GM12878 (cell line): Measurements from ENCODE around the gene GTF2H1. TPM values are rescaled to one million over a fixed set of nuclear protein-coding genes. Genes with fewer than 3 reads are reported as not detected.

Source experiments
- ATAC-seq: fragments of 200-7000 bp; cut with Tn5 transposase; 3 replicates; pipeline ENCODE4 v1.9.1; 2020; ENCODE audit warnings: mild to moderate bottlenecking, moderate library complexity
- BruUV-seq: library from RNA; stranded (reverse); fragments of 400-500 nt; replicated peaks from 2 replicates; lab custom pipeline; 2021; lab: Mats Ljungman, UMichigan
- CTCF ChIA-PET: fragments of 300-600 bp; sonication (Branson Sonifier 250); formaldehyde crosslinking; extraction: SDS; loops from one replicate; lab custom pipeline; 2021; ENCODE audit warnings: inconsistent platforms; lab: Yijun Ruan, JAX
- POLR2A ChIA-PET: fragments of 350-600 bp; formaldehyde crosslinking; extraction: SDS; loops from one replicate; lab custom pipeline; 2021; ENCODE audit warnings: inconsistent platforms; lab: Charles Lee
- RAD21 ChIA-PET: fragments of 300-600 bp; sonication (Branson Sonifier 250); formaldehyde crosslinking; loops from one replicate; lab custom pipeline; 2023; ENCODE audit warnings: antibody characterized with exemption; ENCODE audit not compliant: unreplicated experiment; lab: Charles Lee
- SMC1A ChIA-PET: fragments of 300-600 bp; sonication (Branson Sonifier 250); formaldehyde crosslinking; loops from one replicate; lab custom pipeline; 2023; ENCODE audit not compliant: unreplicated experiment, uncharacterized antibody; lab: Charles Lee
- DNase-seq: peaks from one replicate; pipeline ENCODE4 v3.0.0-alpha.2; 2011; ENCODE audit warnings: low read depth, low spot score
- FAIRE-seq: peaks from 3 replicates; lab custom pipeline; 2011; peaks lifted over from hg19 to GRCh38; lab: Jason Lieb, UNC
- H2AFZ ChIP-seq: 2 replicates; pipeline ENCODE4 v1.6.0; 2011; ENCODE audit warnings: low read depth, low read length, control low read depth; ENCODE audit not compliant: control insufficient read depth
- H3K27ac ChIP-seq: 2 replicates; pipeline ENCODE4 v1.5.1; 2011; ENCODE audit warnings: control low read depth; ENCODE audit not compliant: control insufficient read depth, insufficient read depth
- H3K27me3 ChIP-seq, 2 experiments: replicated peaks in 1 of 2; 2 replicates each; pipeline versions ENCODE4 v1.6.0 to v1.6.1; 2011; ENCODE audit warnings: low read length in 1 of 2; ENCODE audit not compliant: control insufficient read depth in 2 of 2, insufficient read depth in 2 of 2
- H3K36me3 ChIP-seq, 2 experiments: 2 replicates each; pipeline ENCODE4 v1.5.1; 2011; ENCODE audit warnings: low read length in 1 of 2; ENCODE audit not compliant: control insufficient read depth in 2 of 2, insufficient read depth in 2 of 2
- H3K4me1 ChIP-seq: 2 replicates; pipeline ENCODE4 v1.6.1; 2011; ENCODE audit warnings: mild to moderate bottlenecking, low read length, moderate library complexity, mixed read lengths; ENCODE audit not compliant: control insufficient read depth, insufficient read depth
- H3K4me2 ChIP-seq: 2 replicates; pipeline ENCODE4 v1.6.0; 2011; ENCODE audit warnings: control low read depth; ENCODE audit not compliant: control insufficient read depth, insufficient read depth
- H3K4me3 ChIP-seq: fragments of 200-600 bp; sonication (generic); 2 replicates; pipeline ENCODE4 v1.5.1; 2016
- H3K79me2 ChIP-seq: 2 replicates; pipeline ENCODE4 v1.6.0; 2011; ENCODE audit warnings: low read length; ENCODE audit not compliant: control insufficient read depth, insufficient read depth
- H3K9ac ChIP-seq: 2 replicates; pipeline ENCODE4 v1.8.0; 2011; ENCODE audit warnings: low read length, control low read depth, mixed read lengths; ENCODE audit not compliant: control insufficient read depth, insufficient read depth
- H3K9me3 ChIP-seq: replicated peaks from 3 replicates; pipeline ENCODE4 v1.5.1; 2011; ENCODE audit warnings: mild to moderate bottlenecking, low read length; ENCODE audit not compliant: control insufficient read depth, insufficient read depth
- H4K20me1 ChIP-seq: 2 replicates; pipeline ENCODE4 v1.6.0; 2011; ENCODE audit not compliant: control insufficient read depth, insufficient read depth
- CHD1 ChIP-seq: IDR thresholded peaks from 2 replicates; pipeline ENCODE4 v1.6.1; 2012; ENCODE audit warnings: low read depth, low read length, improper control_type of control experiment
- CREB1 ChIP-seq: IDR thresholded peaks from 2 replicates; pipeline ENCODE4 v1.6.1; 2012; ENCODE audit warnings: low read depth, mild to moderate bottlenecking, inconsistent platforms
- ESRRA ChIP-seq: IDR thresholded peaks from 2 replicates; pipeline ENCODE4 v1.6.1; 2012; ENCODE audit warnings: mild to moderate bottlenecking, low read length, improper control_type of control experiment
- ETV6 ChIP-seq, 2 experiments: fragments of 450-650 bp in 1 of 2; IDR thresholded peaks in 1 of 2; conservative IDR thresholded peaks in 1 of 2; 2 replicates each; pipeline ENCODE4 v1.6.1; 2014; ENCODE audit warnings: antibody characterized with exemption in 1 of 2, borderline replicate concordance in 1 of 2, low read depth in 1 of 2, mild to moderate bottlenecking in 1 of 2, moderate library complexity in 1 of 2
- MXI1 ChIP-seq: fragments of 150-350 bp; IDR thresholded peaks from 2 replicates; pipeline ENCODE4 v1.6.1; 2011; ENCODE audit warnings: low read depth, mild to moderate bottlenecking, inconsistent platforms, low read length, improper control_type of control experiment
- NBN ChIP-seq: fragments of 450-650 bp; IDR thresholded peaks from 2 replicates; pipeline ENCODE4 v1.6.1; 2016
- NFYB ChIP-seq: IDR thresholded peaks from 2 replicates; pipeline ENCODE4 v1.6.1; 2011; ENCODE audit warnings: low read depth, mild to moderate bottlenecking, low read length, improper control_type of control experiment, moderate library complexity; ENCODE audit not compliant: insufficient read depth
- NR2F1 ChIP-seq: fragments of 450-650 bp; conservative IDR thresholded peaks from 2 replicates; pipeline ENCODE4 v1.6.1; 2017; ENCODE audit warnings: mild to moderate bottlenecking
- PML ChIP-seq: IDR thresholded peaks from 2 replicates; pipeline ENCODE4 v1.6.1; 2012; ENCODE audit warnings: low read length, inconsistent platforms
- RFX5 ChIP-seq: IDR thresholded peaks from 2 replicates; pipeline ENCODE4 v1.6.1; 2011; ENCODE audit warnings: low read depth, low read length, improper control_type of control experiment
- SREBF1 ChIP-seq: IDR thresholded peaks from 2 replicates; pipeline ENCODE4 v1.6.1; 2012; ENCODE audit warnings: mild to moderate bottlenecking, low read length
- TCF12 ChIP-seq: IDR thresholded peaks from 2 replicates; pipeline ENCODE4 v1.6.1; 2011; ENCODE audit warnings: low read depth, mild to moderate bottlenecking, low read length
- ZZZ3 ChIP-seq: IDR thresholded peaks from 2 replicates; pipeline ENCODE4 v1.6.1; 2011; ENCODE audit warnings: low read depth; ENCODE audit not compliant: control insufficient read depth, insufficient read length
- WGBS: methylation state at CpG from one replicate; pipeline ENCODE4 v1.1.6; 2016; ENCODE audit warnings: low lambda C conversion rate; ENCODE audit not compliant: insufficient replicate concordance, insufficient coverage; ENCODE audit errors: missing lambda C conversion rate; 5-methylcytosine and 5-hydroxymethylcytosine counted together
- in situ Hi-C: fragments of 300-500 bp; cut with MboI; formaldehyde crosslinking; loops from 9 replicates; pipeline ENCODE4 v1.14.3; 2018; ENCODE audit warnings: mixed read lengths
- intact Hi-C: fragments of 100-400 bp; cut with micrococcal nuclease; formaldehyde crosslinking; loops from one replicate; pipeline ENCODE4 v1.14.2; 2022; ENCODE audit not compliant: unreplicated experiment
- polyA plus RNA-seq, 11 experiments: library from polyadenylated mRNA; depleted of rRNA in 4 of 11; unstranded in 6 of 11; stranded (reverse) in 5 of 11; fragments of >200 nt; fragmentation: Nextera tagmentation in 4 of 11; fragmentation: Illumina TruSeq in 1 of 11; extraction: Ambion mirVana in 4 of 11; extraction: Trizol in 1 of 11; gene quantifications; 1 replicate in 1 of 11; 2 replicates in 10 of 11; pipeline versions ENCODE4 v1.2.1 to v1.2.3, GENCODE V29; 2011 to 2016; ENCODE audit warnings: inconsistent platforms in 2 of 11, missing spikeins in 2 of 11, low read depth in 1 of 11
- total RNA-seq, 4 experiments: library from RNA; depleted of rRNA in 3 of 4; stranded (reverse); fragments of >200 nt in 3 of 4; fragmentation: Illumina TruSeq in 1 of 4; extraction: Trizol in 1 of 4; gene quantifications; 2 replicates each; pipeline versions ENCODE4 v1.2.1 to v1.2.3, GENCODE V29; 2013 to 2021

GTF2H1 gene
- total and polyA plus RNA-seq, 10 of the 15 experiments (the other 5 are each of a cell fraction or from before 2014, with no cell fraction given), result 36.7 to 68.8 (median 46.6) TPM

DNA sequence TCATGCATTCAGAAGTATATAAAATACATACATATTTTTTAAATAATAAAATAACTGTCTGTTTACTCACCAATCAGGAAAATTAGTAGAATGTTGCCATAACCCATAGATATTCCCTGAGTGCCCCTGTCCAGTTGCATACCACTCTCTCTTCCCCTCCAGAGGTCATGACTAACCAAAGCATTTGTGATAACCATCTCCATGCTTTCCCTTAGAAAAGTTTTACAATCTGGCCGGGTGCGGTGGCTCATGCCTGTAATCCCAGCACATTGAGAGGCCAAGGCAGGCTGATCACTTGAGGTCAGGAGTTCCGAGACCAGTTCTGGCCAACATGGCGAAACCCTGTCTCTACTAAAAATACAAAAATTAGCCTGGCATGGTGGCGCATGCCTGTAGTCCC, 38.8 kb downstream of the GTF2H1 start (continued):
- TF ChIP-seq CREB1 (no peak), MXI1 (no peak), ESRRA (no peak)
- TF ChIP-seq, all 136 proteins: peak for 0

DNA sequence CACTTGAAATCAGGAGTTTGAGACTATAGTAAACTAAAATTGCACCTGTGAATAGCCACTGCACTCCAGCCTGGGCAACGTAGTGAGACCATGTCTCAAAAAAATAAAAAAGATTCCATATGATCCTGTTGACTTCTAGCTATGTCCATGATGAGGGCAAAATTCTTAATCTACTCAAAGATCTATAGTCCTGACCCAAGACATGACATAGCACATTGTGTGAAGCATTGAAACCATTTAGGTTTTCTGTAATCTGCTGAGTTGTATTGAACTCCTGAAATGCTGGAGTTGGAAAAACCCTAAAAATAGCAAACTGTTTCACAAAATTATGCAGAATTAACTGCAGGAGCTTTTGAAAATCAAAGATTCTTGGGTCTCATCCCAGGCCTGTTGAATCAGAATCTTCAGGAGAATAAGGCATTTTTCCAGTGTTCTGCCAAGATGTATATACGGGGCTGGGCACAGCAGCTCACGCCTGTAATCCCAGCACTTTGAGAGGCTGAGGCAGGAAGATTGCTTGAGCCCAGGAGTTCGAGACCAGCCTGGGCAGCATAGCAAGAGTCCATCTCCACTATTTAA, 42.2 kb downstream of the GTF2H1 start:
- TF ChIP-seq NBN (no peak), SREBF1 (no peak), TCF12 (no peak), NFYB (no peak), PML (no peak), RFX5 (no peak), ETV6 (conservative IDR thresholded peaks at IDR 0.05 in 1 of 2, IDR thresholded peaks at IDR 0.05 in 1 of 2; ENCODE audit: borderline replicate concordance in 1 of 2, low read depth in 1 of 2) (no peak), NR2F1 (no peak), CHD1 (no peak), ZZZ3 (no peak)
- in situ Hi-C loops (no loop called here), intact Hi-C loops (no loop called here)
- H3K27ac ChIP-seq, result no peak overlapping the region
- no peaks in the 10 kb centered on the region for H3K4me1 ChIP-seq
- no peaks in the 10 kb centered on the region for H4K20me1 ChIP-seq
- ATAC-seq (no peak), FAIRE-seq (no peak), DNase-seq (no peak)
- H3K4me2 ChIP-seq, result no peak overlapping the region
- no peaks in the 10 kb centered on the region for H3K9me3 ChIP-seq
- H3K79me2 ChIP-seq, result no peaks in the 10 kb centered on the region
- BruUV-seq, result no TSS peak
- POLR2A ChIA-PET, result interaction anchor here (0.7 kb wide), 1 partner anchor 84 kb away, joined by 3 read pairs; no protein-coding TSS in a partner anchor
- 98% methylated on average over 4 of the region's 4 CpGs for WGBS
- RAD21 ChIA-PET, result no interaction called here
- CTCF ChIA-PET, result interaction anchor here (1.4 to 1.7 kb wide), 2 partner anchors 32 to 121 kb away, joined by 4 read pairs; no protein-coding TSS in a partner anchor
- no peaks in the 10 kb centered on the region for H3K27me3 ChIP-seq
- no peak overlapping the region for H2AFZ ChIP-seq
- H3K4me3 ChIP-seq, result no peak overlapping the region
- H3K9ac ChIP-seq, result no peak overlapping the region
- peaks cover 5 to 21% of the 10 kb centered on the region in 2 experiments for H3K36me3 ChIP-seq
- SMC1A ChIA-PET, result interaction anchor here (1.3 kb wide), 1 partner anchor 12 kb away, joined by 3 read pairs; no protein-coding TSS in a partner anchor
